Measurements from ENCODE around the gene TOMM20L.

The TOMM20L gene

GRCh38 chr14:58427281-58428117 is 31.8 kb downstream of the TOMM20L start, which contains the start of the genes KIAA0586 and TIMM9:
KIAA0586 (plus strand) TSS chr14:58427719; CDS start chr14:58428265, 546 bp downstream.
TIMM9 (minus strand) TSS chr14:58427531; CDS start chr14:58411945, 15,586 bp downstream.
- DNase-seq (ENCODE audit: low spot score) = peak; percentile 97

DNA sequence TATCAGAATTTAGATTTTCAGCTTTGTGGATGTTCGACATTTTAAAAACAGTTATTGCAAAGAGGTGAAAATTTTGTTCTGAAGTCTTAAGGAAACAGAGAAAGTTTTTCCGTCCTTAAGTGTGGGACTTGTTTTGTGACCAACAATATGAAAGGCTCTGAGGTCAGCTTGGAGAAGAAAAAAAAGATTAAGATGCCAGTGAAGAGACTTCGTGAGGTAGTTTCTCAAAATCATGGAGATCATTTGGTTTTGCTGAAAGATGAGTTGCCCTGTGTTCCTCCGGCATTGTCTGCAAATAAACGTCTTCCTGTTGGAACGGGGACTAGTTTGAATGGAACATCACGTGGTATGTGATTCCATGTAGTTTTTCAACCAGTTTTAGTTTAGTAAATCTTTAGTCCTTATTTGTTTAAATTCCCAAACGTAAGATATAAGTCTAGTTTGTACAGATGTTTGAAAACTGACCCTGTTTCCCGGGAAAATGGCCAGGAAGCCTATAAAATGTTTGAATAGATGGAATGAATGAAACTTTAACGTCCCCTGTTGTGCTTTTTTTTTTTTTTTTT is 32.5 kb downstream of the TOMM20L start:
- peak; percentile 39 for DNase-seq (ENCODE audit: low spot score)

DNA sequence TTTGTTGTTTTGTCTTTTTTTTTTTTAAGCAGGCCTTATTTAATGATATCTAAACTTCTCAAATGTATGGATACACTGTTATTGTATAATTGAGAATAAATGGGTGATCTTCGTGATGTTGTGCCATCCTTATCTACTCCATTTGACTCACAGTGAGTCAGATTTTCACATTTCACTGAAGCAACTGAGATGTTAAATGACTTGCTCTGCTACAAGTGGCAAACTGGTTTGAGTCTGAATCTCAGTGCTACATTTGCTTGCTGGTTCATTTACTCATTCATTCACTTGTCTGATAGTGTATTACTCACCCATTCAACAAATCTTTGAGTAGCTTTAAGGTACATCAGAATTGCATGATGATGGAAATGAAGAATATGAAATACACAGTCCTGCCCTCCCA is 34.4 kb downstream of the TOMM20L start:
- peak; percentile 1 for DNase-seq (ENCODE audit: low spot score)

GRCh38 chr14:58439476-58439875 is 43.7 kb downstream of the TOMM20L start:
- DNase-seq (ENCODE audit: low spot score) = no peak

DNA sequence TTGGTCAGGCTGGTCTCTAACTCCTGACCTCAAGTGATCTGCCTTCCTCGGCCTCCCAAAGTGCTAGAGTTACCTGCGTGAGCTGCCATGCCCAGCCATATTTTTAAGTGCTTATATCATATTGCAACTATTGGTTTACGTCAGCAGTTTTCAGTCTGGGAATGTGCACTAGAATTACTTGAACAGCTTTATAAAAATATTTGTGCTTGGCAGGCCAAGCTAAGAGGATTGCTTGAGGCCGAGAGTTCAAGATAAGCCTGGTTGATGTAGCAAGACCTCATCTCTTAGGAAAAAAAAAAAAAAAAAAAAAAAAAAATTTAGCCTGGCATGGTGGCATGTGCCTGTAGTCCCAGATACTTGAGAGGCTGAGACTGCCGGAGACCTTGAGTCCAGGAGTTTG is 48.9 kb downstream of the TOMM20L start:
- no peak for DNase-seq (ENCODE audit: low spot score)

DNA sequence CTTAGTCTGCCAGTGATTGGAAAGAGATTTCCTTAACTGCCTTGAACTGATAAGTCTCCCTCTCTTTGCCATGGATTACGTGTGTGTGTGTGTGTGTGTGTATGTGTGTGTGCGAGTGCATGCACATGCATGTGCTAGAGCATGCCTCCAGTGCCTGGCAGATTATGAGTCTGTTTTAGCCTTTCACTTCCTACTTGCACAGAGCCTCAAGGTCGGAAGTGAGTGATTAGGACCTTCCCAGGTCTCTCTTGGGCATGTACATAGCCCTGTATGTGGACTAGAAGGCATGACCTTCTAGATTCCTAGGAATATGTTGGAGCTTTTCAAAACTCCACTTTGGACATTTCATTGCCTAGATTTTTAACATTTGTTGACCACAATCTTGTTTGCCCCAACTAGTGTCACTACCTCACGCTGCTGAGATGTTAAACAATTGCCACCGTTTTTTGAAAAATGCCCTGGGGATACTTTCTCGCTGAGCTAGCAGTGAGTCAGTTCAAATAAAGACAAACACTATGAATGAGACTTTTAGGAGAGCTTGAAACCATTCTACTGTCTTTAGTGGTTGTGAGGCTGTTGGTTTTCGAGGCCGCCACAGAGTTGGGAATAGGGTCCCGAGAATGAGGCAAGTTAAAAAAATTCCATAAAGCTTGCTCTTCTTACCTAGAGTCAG is 60.0 kb downstream of the TOMM20L start:
- DNase-seq (ENCODE audit: low spot score) = no peak

Measured in NAMALWA (cell line).